Raji (cell line): ENCODE data around the gene ANKRD66.

Experiments
- POLR2A ChIP-seq: IDR thresholded peaks from 2 replicates; pipeline ENCODE4 v1.6.1; 2011; ENCODE audit warnings: low read depth, low read length, control low read depth; ENCODE audit not compliant: insufficient read depth

ANKRD66 gene

DNA sequence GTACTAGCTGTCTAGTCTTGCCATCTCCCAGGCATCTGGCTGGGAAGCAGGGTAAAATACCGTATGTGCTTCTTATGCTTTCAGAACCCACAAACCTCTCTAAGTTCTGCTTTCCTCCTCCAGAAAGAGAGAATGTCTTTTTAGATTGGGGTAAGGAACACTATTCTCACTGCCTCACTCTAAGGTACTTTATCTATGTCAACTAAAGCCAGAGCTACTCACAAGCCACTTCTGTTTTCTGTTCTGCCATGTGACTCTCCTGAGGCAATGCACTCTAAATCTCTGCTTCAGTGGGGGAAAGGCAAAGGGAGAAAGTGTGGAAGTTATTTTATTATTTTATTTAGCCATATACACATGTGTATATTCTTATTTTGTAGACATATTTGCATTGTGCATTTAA lies 62.1 kb downstream of the ANKRD66 start:
- TF ChIP-seq POLR2A, result no peak
